SKM-1 treated with dmso at 0.1 percent for 144 hours (cell line): Measurements from ENCODE around the gene SLC9A3.

Experiments
- DNase-seq: peaks from one replicate; lab custom pipeline; 2025; ENCODE audit not compliant: unreplicated experiment; lab: John Stamatoyannopoulos, UW

SLC9A3 gene

DNA sequence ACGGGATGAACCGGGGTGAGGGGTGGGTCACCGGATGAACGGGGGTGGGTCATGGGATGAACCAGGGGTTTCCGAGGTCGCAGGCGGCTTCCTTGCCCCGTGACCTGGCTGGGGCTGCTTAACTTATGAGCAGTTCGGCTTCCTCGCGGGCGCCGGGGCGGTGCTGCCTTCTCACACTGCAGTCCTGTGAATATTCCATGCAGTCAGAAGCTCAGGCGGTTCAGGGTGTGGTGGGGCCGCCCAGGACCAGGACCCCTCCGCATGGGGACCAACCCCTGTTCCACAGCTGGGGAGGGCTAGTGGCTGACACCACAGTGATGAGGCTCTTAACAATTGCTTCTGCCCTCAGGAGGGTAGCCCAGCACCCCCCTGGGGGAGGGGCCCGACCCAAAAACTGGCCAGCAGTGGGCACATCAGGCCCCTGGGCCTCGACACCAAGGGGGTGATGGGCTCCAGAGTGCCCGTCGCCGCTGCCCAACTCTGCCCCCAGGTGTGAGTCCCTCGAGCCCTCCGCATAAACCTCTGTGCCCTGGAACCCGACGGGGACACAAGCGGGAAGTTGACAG, 30.9 kb upstream of the SLC9A3 start:
- no peak for DNase-seq

DNA sequence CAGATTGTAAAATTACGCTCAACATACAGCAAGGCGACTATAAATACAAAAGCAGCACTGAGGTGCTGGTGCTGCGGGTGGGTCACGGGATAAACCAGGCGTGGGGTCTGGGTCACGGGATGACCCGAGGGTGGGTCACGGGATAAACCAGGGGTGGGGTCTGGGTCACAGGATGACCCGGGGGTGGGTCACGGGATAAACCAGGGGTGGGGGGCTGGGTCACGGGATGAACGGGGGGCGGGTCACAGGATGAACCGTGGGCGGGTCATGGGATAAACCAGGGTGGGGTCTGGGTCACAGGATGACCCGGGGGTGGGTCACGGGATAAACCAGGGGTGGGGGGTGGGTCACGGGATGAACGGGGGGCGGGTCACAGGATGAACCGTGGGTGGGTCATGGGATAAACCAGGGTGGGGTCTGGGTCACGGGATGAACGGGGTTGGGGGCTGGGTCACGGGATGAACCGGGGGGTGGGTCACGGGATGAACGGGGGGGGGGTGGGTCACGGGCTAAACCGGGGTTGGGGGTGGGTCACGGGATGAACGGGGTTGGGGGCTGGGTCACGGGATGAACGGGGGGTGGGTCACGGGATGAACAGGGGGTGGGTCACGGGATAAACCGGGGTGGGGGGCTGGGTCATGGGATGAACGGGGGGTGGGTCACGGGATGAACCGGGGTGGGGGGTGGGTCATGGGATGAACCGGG, 30.2 kb upstream of the SLC9A3 start:
- no peak for DNase-seq

GRCh38 chr5:553874-554273, 29.6 kb upstream of the SLC9A3 start:
- DNase-seq = no peak

DNA sequence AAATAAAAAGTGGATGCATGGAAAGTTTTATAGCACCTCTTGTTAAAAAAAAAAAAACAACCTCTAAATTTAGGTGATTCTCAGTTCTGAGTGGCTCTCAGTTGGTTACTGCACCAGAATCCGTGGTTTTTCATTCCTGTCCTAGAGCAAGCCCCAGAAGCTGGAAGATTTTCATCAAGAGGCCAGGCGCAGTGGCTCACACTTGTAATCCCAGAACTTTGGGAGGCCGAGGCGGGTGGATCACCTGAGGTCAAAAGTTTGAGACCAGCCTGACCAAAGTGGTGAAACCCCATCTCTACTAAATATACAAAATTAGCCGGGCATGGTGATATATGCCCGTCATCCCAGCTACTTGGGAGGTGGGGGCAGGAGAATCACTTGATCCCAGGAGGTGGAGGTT, 27.2 kb upstream of the SLC9A3 start:
- DNase-seq = no peak

GRCh38 chr5:549229-549628, 25.0 kb upstream of the SLC9A3 start:
- DNase-seq = no peak

DNA sequence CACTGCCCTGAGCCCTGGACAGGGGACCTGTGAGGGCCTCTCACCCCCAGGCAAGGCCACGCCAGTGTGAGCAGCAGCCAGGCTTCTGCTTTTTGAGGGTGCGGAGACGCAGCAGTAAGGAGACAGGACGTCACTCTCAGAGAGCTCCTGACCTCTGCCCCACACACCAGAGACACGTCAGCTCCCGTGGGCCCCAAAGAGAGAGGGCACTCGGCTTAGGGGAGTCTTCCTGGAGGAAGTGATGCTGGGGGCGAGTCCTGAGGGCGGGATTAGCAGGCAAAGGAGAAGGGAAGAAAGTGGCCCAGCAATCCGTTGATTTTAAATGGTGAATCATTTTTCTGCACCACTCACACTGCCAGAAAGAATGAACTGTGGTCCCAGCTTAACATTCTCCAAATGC, 24.0 kb upstream of the SLC9A3 start:
- DNase-seq = no peak

DNA sequence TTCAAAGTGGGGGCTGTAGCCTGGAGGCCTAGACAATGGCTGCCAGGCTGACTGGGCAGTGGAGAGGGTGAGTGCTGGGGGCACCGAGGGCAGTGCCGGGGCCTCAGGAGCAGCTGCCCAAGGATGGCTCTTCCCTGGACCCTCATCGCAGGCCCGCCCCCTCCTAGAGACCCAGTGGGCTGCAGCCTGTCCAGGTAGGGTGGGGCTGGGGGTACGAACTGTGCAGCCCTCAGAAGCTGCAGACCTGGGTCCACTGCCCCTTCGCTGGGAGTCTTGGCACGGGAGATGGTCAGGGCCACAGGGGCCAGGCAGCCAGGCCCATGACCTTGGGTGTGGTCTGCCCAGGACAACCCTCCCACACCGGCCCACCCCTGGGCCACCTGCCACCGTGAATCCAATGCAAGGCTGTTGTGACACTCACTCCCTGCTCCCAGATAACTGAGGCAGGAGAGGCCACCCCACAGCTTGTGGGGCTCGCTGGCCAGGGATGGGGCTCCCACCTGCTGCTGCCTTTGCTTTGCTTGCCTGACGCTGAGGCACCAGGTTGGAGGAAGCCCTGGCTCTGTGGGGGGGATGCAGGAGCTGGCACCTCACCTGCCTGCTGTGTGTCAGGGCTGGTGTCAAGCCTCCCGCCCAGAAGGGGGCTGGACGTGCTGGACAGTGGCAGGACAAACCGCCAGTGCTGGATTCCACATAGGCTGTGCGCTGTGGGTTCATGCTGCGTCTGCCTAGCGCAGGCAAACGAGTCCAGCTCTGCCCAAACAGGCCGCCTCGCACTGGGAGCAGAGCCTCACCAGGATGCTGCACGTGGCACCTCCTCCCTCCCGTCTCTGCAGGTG, 23.1 kb upstream of the SLC9A3 start:
- DNase-seq = no peak

- DNase-seq = no peak
These were observed 22.2 kb upstream of the SLC9A3 start for GRCh38 chr5:546376-546908.

GRCh38 chr5:545641-546375, 21.6 kb upstream of the SLC9A3 start:
- no peak for DNase-seq

GRCh38 chr5:544675-545355, 20.6 kb upstream of the SLC9A3 start:
- DNase-seq = no peak

- peak; percentile 96 for DNase-seq
These were observed 19.8 kb upstream of the SLC9A3 start for GRCh38 chr5:543755-544674.

DNA sequence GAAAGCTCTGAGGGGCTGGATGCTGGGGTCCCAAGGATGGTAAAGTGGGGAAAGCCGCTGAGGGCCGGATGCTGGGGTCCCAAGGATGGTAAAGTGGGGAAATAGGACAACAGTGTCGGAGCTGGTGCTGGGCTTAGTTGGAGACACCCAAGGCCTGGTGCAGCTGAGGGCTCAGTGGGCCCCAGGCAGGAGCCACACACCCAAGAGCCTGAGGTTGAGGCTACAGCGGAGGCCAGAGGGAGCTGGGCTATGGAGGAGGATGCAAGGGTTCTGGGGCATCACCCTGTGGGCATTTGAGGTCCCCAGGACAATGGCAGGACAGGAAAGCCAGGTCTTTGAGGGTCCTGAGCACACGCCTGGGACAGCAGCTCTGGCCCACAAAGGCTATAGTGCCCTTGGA, 19.1 kb upstream of the SLC9A3 start:
- DNase-seq = no peak

DNA sequence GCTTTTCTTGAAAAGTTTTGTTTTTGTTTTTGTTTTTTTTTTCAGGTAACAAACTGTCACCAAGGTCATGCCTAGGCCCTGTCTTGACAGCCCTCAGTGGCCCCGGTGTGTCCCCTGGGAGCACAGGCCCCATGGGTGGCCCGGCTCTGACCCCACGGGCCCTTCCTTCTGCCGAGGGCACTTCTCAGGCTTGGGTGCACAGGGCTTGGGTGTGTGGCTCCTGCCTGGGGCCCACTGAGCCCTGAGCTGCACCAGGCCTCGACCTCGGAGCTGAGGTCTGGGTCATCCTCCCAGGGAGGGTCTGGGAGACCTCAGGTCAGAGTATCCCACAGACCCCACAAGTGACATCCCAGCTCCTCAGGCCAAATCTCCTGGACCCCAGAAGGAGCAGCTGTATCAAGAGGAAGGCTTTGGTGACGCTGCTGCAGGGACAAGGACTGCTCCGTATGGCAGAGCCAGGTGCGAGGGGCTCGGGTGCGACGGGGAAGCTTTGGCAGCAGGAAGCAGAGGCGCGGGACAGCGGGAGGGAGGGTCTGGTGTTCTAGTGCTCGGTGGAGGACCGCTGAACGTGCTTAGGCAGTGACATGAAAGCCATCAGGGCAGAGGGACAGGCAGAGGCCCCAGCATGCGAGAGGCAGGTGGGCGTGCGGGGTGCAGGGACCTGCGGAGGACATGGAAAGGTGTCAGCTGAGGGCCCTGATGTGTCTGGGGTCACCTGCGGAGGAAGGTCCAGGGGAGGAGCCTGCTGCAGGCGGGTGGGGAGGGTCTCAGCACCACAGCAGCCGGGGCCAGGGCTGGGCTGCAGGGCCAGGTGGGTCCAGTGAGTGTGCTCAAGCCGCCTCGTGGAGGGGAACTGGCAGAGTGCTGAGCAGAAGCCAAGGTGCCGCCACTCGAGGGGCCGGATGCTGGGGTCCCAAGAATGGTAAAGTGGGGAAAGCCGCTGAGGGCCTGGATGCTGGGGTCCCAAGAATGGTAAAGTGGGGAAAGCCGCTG, 18.4 kb upstream of the SLC9A3 start:
- no peak for DNase-seq

GRCh38 chr5:541539-542318, 17.5 kb upstream of the SLC9A3 start:
- DNase-seq = no peak

- DNase-seq = no peak
These were observed 16.8 kb upstream of the SLC9A3 start for GRCh38 chr5:540906-541538.

GRCh38 chr5:540071-540905, 16.0 kb upstream of the SLC9A3 start:
- no peak for DNase-seq
